Prostate gland (tissue), 1 donor: ENCODE data around the gene ZSCAN5A.
"Not testable (repeated sequence)": the region's sequence is repeated elsewhere in the genome, so short reads cannot be mapped to it uniquely, and the experiment has no call there.

Experiments
- POLR2A ChIP-seq: fragments of 450-650 bp; IDR thresholded peaks from one replicate; pipeline ENCODE4 v1.6.1; 2016; ENCODE audit warnings: antibody characterized with exemption, mild to moderate bottlenecking
- POLR2AphosphoS5 ChIP-seq: sonication (generic); formaldehyde crosslinking; IDR thresholded peaks from one replicate; pipeline ENCODE4 v1.6.1; 2017; ENCODE audit warnings: antibody characterized with exemption

DNA sequence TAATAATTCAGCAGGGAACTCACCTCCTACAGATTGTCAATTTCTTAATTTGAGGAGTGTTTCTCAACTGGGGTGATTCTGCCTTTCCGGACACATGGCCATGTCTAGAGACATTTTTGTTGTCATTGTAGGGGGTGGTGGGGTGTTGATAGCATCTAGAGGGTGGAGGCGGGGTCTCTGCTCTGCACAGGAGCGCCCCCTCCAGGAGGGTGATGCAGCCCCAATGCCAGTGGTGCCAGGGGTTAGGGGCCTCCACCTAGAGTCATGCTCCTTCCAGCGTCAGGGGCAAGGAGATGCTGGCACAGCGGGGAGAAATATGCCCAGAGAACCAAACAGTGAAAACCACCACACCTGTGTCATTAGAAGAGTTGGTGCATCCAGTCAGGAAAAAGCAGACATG, 107.1 kb downstream of the ZSCAN5A start:
- TF ChIP-seq POLR2A, POLR2AphosphoS5: not testable (repeated sequence)
